Left renal cortex interstitium (tissue), 4 donors: Measurements from ENCODE around the gene MORN1. TPM values are rescaled to one million over a fixed set of nuclear protein-coding genes. Genes with fewer than 3 reads are reported as not detected.
"Not testable (repeated sequence)": the region's sequence is repeated elsewhere in the genome, so short reads cannot be mapped to it uniquely, and the experiment has no call there.

Experiments
- DNase-seq, 4 donors: peaks; one replicate each; pipeline ENCODE4 v3.0.0-alpha.2; 2013; ENCODE audit warnings: low read depth in 4 of 4, low spot score in 2 of 4, missing footprints in 1 of 4
- polyA plus RNA-seq, 4 donors: library from polyadenylated mRNA; unstranded; fragments of 120-200 nt; gene quantifications; one replicate each; pipeline ENCODE4 v1.2.1, GENCODE V29; 2013; ENCODE audit not compliant: insufficient read length in 4 of 4

MORN1 gene
- polyA plus RNA-seq = 10 to 100 TPM in 3 of 4 donors, 1 to 10 TPM in 1; 9.3 to 21.2 (median 16.6) TPM

- peak; percentile 91 to 99 (median 95) for DNase-seq
Observed at GRCh38 chr1:2391041-2391930, at the start of gene MORN1, which contains the start of gene RER1. MORN1 (minus strand) TSS chr1:2391554; CDS start chr1:2391533, 21 bp downstream. RER1 (plus strand) TSS chr1:2391841; CDS start chr1:2395791, 3,950 bp downstream.

- DNase-seq = not testable (repeated sequence)
Observed at GRCh38 chr1:2440346-2440745, 49.0 kb upstream of the MORN1 start.

GRCh38 chr1:2439369-2439768, 48.0 kb upstream of the MORN1 start:
- no peak for DNase-seq

GRCh38 chr1:2438641-2439040, 47.3 kb upstream of the MORN1 start:
- DNase-seq = no peak

- no peak for DNase-seq
Observed at GRCh38 chr1:2438038-2438437, 46.7 kb upstream of the MORN1 start.

- DNase-seq = no peak
Observed at GRCh38 chr1:2437617-2438016, 46.3 kb upstream of the MORN1 start.

GRCh38 chr1:2436876-2437275, 45.5 kb upstream of the MORN1 start:
- DNase-seq = no peak

GRCh38 chr1:2435746-2436355, 44.5 kb upstream of the MORN1 start:
- no peak for DNase-seq

GRCh38 chr1:2435091-2435490, 43.7 kb upstream of the MORN1 start:
- no peak for DNase-seq

GRCh38 chr1:2433936-2434655, 42.7 kb upstream of the MORN1 start:
- DNase-seq = no peak

- DNase-seq = no peak
Observed at GRCh38 chr1:2433196-2433595, 41.8 kb upstream of the MORN1 start.

- no peak for DNase-seq
Observed at GRCh38 chr1:2432441-2432844, 41.1 kb upstream of the MORN1 start.

- DNase-seq = no peak
Observed at GRCh38 chr1:2431518-2431917, 40.2 kb upstream of the MORN1 start.

- no peak for DNase-seq
Observed at GRCh38 chr1:2431103-2431502, 39.7 kb upstream of the MORN1 start.

- no peak for DNase-seq
Observed at GRCh38 chr1:2430592-2430973, 39.2 kb upstream of the MORN1 start.

- no peak for DNase-seq
Observed at GRCh38 chr1:2429780-2430591, 38.6 kb upstream of the MORN1 start.

- DNase-seq = no peak
Observed at GRCh38 chr1:2428490-2428889, 37.1 kb upstream of the MORN1 start.

GRCh38 chr1:2427976-2428375, 36.6 kb upstream of the MORN1 start:
- no peak for DNase-seq

- no peak for DNase-seq
Observed at GRCh38 chr1:2427051-2427450, 35.7 kb upstream of the MORN1 start.

GRCh38 chr1:2426540-2426939, 35.2 kb upstream of the MORN1 start:
- no peak for DNase-seq
